GM21526 (cell line): ENCODE results near the gene NUDT16L1.

Experiments used
- ATAC-seq: cut with Tn5 transposase; IDR thresholded peaks from one replicate; pipeline ENCODE4 v1.9.1; 2021; ENCODE audit warnings: moderate library complexity; ENCODE audit not compliant: unreplicated experiment, low FRiP score

NUDT16L1 gene

DNA sequence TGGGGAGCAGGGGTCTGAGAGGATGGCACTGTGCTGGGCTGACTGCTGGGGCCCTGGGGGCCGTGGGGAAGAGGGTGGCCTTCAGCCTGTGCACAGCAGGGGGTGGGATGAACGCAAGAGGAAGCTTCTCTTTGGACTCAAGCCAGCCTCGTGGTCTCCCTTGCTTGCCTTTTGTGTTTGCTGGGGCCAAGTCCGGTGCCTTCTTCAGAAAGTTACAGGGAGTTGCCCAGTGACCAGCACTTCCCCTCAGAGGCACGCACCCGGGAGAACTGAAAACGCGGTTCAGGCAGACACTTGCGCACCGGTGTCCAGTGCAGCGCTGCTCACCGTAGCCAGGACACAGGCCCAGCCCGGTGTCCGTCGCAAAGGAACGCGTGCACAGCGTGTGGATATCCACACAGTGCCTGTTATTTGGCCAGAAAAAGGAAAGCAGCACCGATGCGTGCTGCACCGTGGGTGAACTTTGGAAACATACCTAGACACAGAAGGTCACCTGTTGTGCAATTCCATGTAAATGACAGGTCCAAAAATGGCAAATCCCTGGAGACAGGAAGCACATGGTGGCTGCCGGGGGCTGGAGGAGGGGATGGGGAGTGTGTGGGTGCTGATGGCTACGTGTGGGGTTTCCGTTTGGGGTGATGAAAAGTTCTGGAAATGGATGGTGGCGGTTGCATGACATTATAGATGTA lies 29.4 kb upstream of the NUDT16L1 start:
- ATAC-seq: no peak

GRCh38 chr16:4664538-4665418 lies 28.6 kb upstream of the NUDT16L1 start:
- ATAC-seq: no peak

DNA sequence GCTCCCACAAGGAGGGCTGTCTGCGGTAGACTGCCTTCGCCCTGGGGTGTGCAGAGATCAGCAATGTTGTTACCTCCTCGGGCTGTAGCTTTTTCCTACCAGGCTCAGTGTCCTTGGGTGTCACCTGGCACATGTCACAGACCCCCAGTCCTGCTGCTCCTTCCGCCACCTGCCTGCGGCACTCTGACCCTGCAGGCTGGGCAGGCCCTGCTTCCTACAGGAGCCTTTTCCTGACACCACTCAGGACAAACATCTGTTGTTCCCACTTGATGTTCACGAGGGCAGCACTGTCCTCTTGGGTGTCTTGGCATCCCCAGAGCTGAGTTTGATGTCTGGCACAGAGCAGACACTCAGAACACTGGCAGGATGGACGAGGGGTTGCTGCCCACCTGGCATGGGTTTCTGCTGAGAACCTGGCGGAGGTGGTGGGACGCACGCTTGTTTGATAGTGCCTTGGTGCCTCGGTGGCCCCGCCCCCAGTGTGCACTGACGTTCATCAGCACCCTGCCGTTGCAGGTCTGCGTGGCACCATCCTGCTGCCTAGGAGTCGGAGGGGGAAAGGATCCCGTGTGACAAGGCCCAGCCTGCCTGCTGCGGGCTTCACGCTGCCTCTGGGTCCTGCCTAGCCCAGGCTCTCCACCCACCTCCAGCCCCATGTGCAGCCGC lies 26.7 kb upstream of the NUDT16L1 start:
- no peak for ATAC-seq

DNA sequence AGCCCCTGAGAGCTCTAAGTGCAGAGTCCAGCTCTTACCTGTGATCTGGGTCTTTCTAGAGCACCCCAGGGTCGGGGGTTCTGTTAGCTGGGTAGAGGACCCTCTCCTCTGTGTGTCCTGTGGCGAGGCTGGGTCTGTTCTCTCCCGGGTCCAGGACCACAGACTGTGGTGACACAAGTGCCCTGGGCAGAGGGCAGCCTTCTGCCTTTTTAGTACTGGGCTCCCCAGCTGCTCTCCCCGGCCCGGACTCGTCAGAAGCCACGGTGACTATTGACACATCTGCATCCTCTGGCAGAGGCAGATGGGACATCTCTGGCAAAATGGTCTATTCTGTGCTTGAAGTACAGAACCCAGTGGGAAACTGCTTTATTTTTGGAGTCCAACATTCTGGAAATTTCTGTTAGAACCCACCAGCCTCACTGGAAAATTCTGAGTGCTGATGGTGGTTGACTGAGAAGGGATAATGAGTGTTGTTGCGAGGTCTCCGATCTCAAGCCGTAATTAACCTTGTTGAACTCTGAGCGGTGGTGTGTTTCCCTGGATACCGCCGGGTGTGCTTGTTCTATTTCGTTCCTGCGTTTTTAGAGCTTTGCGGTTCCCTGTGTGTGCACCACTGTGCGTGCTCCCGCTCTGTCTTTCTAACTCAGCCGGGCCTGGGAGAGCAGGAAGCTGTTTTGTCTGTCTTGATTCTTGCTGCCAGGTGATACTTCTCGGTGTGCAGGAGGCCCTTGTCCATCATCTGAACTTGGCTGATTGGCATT lies 26.0 kb upstream of the NUDT16L1 start:
- ATAC-seq: no peak

- no peak for ATAC-seq
These were observed 24.9 kb upstream of the NUDT16L1 start for GRCh38 chr16:4668313-4668960.

DNA sequence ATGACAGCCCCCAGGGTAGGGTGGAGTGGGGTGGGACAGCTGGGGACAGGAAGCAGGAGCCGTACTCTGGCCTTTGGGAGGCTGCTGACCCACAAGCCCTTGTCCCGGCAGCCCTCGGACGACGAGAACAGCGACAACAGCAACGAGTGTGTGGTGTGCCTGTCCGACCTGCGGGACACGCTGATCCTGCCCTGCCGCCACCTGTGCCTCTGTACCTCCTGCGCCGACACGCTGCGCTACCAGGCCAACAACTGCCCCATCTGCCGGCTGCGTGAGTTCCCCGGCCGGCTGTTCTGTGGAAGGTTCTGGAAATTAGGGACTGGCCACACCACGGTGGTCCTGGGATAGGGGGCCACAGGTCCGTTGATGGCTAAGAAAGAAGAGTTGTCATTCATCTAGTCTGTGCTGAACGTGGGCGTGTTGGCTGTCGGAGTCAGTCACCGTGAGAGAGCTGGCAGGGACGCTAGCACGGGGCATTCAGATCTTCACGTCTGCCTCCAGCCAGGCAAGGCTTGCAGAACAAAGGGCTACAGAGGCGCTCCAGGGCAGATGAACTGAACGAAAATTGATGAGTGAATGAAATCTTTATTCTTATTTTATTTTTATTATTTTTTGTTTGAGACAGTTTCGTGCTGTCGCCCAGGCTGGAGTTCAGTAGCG lies 19.8 kb upstream of the NUDT16L1 start:
- no peak for ATAC-seq

DNA sequence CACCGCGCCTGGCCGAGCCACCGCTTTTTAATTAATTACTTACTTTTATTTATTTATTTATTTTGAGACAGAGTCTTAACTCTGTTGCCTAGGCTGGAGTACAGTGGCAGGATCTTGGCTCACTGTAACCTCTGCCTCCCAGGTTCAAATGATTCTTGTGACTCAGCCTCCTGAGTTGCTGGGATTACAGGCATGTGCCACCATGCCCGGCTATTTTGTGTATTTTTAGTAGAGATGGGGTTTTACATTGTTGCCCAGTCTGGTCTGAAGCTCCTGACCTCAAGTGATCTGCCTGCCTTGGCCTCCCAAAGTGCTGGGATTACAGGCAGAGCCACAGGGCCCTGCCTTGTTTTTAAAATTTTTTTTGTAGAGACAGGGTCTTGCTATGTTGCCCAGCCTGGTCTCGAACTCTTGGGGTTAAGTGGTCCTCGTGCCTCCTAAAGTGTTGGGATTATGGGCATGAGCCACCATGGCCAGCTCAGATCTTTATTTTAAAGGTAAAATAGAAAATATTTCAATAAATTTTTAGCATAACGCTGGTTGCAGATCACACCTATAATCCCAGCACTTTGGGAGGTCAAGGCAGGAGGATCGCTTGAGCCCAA lies 18.3 kb upstream of the NUDT16L1 start:
- no peak for ATAC-seq

- ATAC-seq: no peak
These were observed 17.2 kb upstream of the NUDT16L1 start for GRCh38 chr16:4675864-4676786.

DNA sequence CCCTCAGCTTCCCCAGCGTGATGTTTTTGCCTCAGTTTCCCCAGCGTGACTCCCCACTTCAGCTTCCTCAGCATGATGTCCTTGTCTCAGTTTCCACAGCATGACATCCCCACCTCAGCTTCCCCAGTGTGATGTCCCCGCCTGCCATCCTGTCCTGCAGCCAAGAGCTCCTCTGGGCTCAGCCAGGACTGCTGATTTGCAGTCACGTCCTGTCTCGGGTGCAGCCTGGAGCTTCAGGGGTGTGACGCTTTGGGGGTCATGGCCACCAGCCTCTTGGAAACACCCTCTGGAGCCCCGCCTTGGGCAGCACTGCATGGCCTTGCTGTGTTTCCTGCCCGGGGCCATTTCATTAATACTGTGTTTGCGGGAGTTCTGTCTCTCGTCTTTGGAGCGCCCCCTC lies 16.5 kb upstream of the NUDT16L1 start:
- ATAC-seq: no peak

DNA sequence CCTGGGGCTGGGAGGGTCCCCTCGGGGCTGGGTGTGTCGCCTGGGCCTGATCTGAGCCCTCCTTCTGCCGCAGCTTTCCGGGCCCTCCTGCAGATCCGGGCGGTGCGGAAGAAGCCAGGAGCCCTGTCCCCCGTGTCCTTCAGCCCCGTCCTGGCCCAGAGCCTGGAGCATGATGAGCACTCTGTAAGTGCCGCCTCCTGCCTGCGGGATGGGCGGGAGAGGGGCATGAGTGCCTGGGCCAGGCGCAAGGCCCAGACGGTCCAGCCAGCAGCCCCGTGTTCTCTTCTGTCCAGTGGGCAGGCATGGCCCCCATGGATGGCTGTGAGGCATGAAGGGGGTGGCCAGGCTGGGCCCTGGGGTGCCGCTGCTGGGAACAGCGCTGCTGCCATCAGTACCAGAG lies 16.0 kb upstream of the NUDT16L1 start:
- no peak for ATAC-seq

- no peak for ATAC-seq
These were observed 15.4 kb upstream of the NUDT16L1 start for GRCh38 chr16:4677994-4678393.

DNA sequence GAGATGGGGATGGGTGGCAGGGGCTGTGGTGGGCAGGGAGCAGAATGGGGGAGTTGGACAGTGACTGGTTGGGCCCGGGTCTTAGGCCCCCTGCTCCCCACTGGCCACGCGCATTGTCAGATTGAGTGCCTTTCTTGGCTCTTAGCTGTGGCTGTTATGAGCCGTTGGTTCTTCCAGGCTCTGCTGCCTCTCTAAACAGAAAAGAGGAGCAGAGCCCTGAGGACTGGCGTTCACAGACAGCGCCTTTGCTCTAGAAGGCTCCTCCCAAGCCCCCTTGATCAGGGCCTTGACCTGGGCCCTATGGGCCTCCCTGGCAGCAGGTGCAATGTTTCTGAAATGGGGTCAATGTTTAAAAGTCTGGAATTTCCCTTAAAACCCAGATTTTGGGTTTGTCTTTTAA lies 14.8 kb upstream of the NUDT16L1 start:
- no peak for ATAC-seq

DNA sequence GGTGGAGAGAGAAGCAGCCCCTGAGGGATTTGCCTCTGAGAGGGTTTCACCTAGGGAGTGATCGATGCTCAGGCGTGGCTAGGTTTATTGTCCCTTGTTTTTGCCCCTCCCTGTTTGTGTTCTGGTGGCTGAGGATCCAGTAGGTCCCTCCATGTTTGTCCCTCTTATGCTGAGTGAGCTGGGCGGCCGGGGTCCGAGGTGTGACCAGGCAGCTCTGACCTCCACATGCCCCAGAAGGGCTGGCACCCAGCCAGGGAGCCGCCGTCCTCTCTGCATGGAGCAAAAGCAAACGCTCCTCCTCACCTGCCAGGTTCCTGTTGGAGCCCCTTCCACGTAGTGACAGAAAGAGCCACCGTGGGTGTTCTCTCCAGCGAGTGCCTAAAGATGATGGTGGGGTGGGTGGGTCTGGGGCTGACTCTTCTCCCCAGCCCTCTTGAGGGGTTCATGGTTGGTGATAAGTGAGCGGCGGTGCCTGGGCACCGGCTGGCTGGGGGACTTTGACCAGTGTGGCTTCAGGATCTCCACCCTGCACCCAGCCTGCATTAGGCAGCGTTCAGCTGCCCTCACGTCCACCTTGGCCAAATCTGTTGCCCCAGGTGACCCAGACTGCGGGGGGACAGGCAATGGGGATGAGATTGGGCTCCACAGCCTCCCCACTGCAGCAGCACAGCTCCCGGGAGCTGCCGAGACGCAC lies 14.1 kb upstream of the NUDT16L1 start:
- no peak for ATAC-seq

DNA sequence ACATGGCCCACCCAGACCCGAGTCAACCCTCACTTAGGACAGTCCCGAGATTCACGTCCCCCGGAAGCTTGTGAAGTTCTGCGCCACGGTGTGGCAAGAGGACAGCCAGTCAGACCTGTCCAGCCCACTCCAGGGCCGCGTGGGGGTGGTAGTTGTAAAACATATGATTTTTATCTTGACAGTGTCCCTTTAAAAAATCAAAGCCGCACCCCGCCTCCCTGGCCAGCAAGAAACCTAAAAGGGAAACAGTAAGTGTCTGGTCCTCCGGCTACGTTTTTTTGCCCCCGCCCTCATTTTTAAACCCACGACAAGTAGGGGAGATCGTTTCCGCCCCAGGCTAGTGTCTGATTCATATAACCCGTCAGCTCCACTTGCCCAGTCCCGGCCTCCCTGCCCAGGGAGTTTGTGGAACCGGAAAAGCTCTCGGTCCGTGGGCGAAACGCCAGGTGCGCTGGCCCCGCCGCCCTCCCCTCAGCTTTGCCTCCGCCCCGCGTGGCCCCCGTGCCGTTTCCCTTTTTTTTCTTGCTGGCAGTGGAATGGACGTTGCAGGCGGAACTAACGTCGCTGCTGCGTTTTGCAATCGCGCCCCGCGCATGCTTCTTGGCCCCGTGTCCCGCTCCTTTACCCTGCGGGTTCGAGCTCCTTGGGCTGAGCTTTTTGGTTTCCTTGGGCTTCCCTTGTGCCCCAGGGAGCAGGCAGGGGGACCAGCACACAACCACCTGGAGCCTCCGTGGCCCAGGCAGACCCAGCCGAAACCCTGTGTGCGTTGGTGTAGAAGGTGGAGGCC lies 13.3 kb upstream of the NUDT16L1 start:
- ATAC-seq: no peak

DNA sequence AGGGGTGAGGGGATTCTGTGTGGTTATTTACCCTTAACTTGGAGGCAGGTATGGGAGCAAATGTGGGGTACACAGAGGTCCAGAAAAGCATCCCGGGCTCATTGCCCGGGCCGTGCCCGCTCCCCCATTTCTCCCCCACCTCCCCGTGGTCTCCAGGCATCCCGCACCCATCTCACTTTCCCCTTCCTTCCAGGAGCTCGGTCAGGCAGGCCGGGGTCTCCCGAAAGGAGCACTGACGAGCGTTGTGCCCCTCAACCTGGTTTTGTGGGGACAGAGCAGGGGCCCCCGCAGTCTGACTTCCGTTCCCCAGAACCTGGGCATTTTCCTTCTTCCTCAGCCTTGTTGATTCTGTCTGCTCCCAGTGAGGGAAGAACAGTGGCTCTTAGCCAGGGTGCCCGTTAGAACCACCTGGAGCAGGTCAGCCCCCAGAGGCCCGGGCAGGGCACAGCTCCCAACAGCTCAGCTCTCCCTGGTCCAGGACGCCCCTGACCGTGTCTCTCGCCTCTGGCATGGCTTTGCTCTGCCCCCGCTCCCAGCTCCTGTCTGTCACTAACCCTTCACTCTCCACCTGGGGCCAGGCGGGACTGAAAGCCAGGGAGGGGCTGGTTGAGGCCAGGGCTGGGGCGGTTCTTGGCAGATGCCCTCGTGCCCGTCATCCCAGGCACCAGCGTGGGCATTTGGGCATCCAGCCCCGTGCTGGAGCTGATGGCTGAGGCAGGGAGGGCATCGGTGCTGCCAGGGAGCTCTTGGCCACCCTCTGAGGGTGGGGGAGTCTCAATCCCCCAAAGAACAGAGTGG lies 12.5 kb upstream of the NUDT16L1 start:
- ATAC-seq: no peak

DNA sequence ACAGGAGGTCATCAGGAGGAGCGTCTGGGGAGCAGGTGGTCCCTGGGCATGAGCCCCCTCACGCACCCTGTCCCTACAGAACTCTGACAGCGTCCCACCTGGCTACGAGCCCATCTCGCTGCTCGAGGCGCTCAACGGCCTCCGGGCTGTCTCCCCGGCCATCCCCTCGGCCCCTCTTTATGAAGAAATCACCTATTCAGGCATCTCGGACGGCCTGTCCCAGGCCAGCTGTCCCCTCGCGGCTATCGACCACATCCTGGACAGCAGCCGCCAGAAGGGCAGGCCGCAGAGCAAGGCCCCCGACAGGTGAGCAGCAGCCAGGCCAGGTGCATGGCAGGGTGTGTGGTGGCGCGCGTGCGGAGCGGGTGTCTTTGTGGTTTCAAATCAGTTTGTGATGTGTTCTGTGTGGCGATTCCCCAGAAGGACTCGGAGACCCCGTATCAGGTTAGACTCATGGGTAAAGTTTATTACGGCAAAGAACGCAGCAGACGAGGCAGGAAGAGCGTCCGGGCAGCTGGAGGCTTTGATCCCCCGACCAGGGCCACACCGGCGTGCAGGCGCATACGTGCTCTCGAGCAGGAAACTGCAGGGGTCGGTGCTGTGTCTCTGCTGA lies 11.8 kb upstream of the NUDT16L1 start:
- ATAC-seq: no peak
